K562 (cell line): ENCODE data around the gene RNF224. TPM values are rescaled to one million over a fixed set of nuclear protein-coding genes. Genes with fewer than 3 reads are reported as not detected.

ENCODE experiments used
- CBX3 ChIP-seq, 2 experiments: IDR thresholded peaks; 1 replicate in 1 of 2; 2 replicates in 1 of 2; pipeline ENCODE4 v1.6.1; 2012; ENCODE audit warnings: inconsistent platforms in 2 of 2, low read length in 2 of 2, borderline replicate concordance in 1 of 2, control low read depth in 1 of 2
- E2F3 ChIP-seq: fragments of 250-450 bp; sonication (Bioruptor Pico); IDR thresholded peaks from 2 replicates; pipeline ENCODE4 v1.4.0; 2020; ENCODE audit warnings: mild to moderate bottlenecking
- ERF ChIP-seq: fragments of 450-650 bp; formaldehyde crosslinking; IDR thresholded peaks from 2 replicates; pipeline ENCODE4 v1.4.0; 2020; ENCODE audit warnings: mild to moderate bottlenecking, mixed read lengths
- HOXB6 ChIP-seq: fragments of 250-450 bp; sonication (Bioruptor Pico); IDR thresholded peaks from 2 replicates; pipeline ENCODE4 v1.5.1; 2022; ENCODE audit warnings: mild to moderate bottlenecking, borderline replicate concordance
- JUND ChIP-seq, 2 experiments: IDR thresholded peaks; 2 replicates in 1 of 2; 3 replicates in 1 of 2; pipeline ENCODE4 v1.6.1; 2011; ENCODE audit warnings: borderline replicate concordance in 2 of 2, low read depth in 2 of 2, low read length in 2 of 2, improper control_type of control experiment in 1 of 2, missing biosample characterization in 1 of 2, missing genetic modification characterization in 1 of 2, missing genetic modification reagents in 1 of 2
- L3MBTL2 ChIP-seq: fragments of 450-650 bp; IDR thresholded peaks from 2 replicates; pipeline ENCODE4 v1.6.1; 2016; ENCODE audit warnings: mild to moderate bottlenecking, moderate library complexity
- MCM5 ChIP-seq: fragments of 450-650 bp; IDR thresholded peaks from 2 replicates; pipeline ENCODE4 v1.6.1; 2016; ENCODE audit warnings: low read depth
- MTA3 ChIP-seq: fragments of 450-650 bp; formaldehyde crosslinking; IDR thresholded peaks from 2 replicates; pipeline ENCODE4 v1.6.1; 2017; ENCODE audit warnings: mild to moderate bottlenecking, borderline replicate concordance
- NR3C1 ChIP-seq: sonication (generic); formaldehyde crosslinking; IDR thresholded peaks from 2 replicates; pipeline ENCODE4 v1.8.1; 2022; ENCODE audit warnings: missing genetic modification reagents
- XRCC5 ChIP-seq: fragments of 200-400 bp; formaldehyde crosslinking; IDR thresholded peaks from 2 replicates; pipeline ENCODE4 v1.6.1; 2017; ENCODE audit warnings: low read depth, mild to moderate bottlenecking, low read length
- ZC3H8 ChIP-seq: fragments of 450-650 bp; IDR thresholded peaks from 2 replicates; pipeline ENCODE4 v1.6.1; 2017
- ZNF124 ChIP-seq: sonication (generic); formaldehyde crosslinking; IDR thresholded peaks from 2 replicates; pipeline ENCODE4 v1.8.1; 2022; ENCODE audit warnings: missing genetic modification reagents
- polyA plus RNA-seq, 8 experiments: library from polyadenylated mRNA; depleted of rRNA in 4 of 8; stranded (reverse) in 5 of 8; unstranded in 3 of 8; fragments of >200 nt; fragmentation: Nextera tagmentation in 2 of 8; fragmentation: Illumina TruSeq in 1 of 8; extraction: Ambion mirVana in 2 of 8; extraction: Trizol in 1 of 8; gene quantifications; 2 replicates each; pipeline versions ENCODE4 v1.2.1 to v1.2.3, GENCODE V29; 2011 to 2014; ENCODE audit warnings: inconsistent platforms in 1 of 8, missing spikeins in 1 of 8
- total RNA-seq, 7 experiments: library from RNA; depleted of rRNA in 6 of 7; stranded (reverse); fragments of >200 nt in 6 of 7; fragmentation: Illumina TruSeq in 2 of 7; extraction: Trizol in 2 of 7; gene quantifications; 2 replicates each; pipeline versions ENCODE4 v1.2.1 to v1.2.3, GENCODE V29; 2011 to 2021; ENCODE audit warnings: low replicate concordance in 1 of 7
- TF ChIP-seq, protein P1 (sequence below): fragments of 250-450 bp; sonication (Bioruptor Pico); IDR thresholded peaks from 2 replicates; pipeline ENCODE4 v1.4.0; 2020; ENCODE audit warnings: mild to moderate bottlenecking, moderate library complexity
- TF ChIP-seq, protein P2 (sequence below): fragments of 250-450 bp; sonication (Bioruptor Pico); IDR thresholded peaks from 2 replicates; pipeline ENCODE4 v1.4.0; 2020
- TF ChIP-seq, protein P3 (sequence below): fragments of 450-650 bp; formaldehyde crosslinking; IDR thresholded peaks from 2 replicates; pipeline ENCODE4 v1.4.0; 2020; ENCODE audit warnings: mild to moderate bottlenecking
- TF ChIP-seq, protein P4 (sequence below): fragments of 450-650 bp; formaldehyde crosslinking; IDR thresholded peaks from 2 replicates; pipeline ENCODE4 v1.4.0; 2022; ENCODE audit warnings: mild to moderate bottlenecking, moderate library complexity

RNF224 gene
- total and polyA plus RNA-seq, 9 of the 15 experiments (the other 6 are each of a cell fraction or from before 2014, with no cell fraction given), result not detected

DNA sequence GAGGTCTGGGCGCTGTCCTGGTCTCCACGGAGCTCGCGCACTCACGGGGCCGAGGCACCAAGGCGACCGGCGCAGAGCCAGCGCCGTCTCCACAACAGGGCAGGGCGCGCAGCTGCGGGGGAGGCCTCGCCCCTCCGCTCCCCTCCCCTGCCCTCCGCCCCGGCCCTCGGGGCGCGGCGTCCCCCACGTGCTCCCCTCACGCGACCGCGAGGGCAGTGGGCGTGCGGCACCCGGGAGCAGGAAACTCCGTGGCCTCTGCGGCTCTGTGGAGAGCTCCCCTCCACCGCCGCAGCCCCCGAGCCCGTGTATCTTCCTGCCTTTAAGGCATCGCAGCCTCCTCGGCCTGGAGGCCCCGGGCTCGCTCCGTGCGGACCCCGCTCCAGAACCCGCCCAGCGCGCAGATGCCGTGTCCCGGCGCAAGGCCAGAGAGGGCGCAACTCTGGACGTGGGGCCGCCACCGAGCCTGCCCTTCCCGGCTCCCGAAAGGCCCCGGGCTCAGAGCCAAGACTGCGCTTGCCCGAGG, 13.1 kb downstream of the RNF224 start (continued):
- TF ChIP-seq, protein P1, sequence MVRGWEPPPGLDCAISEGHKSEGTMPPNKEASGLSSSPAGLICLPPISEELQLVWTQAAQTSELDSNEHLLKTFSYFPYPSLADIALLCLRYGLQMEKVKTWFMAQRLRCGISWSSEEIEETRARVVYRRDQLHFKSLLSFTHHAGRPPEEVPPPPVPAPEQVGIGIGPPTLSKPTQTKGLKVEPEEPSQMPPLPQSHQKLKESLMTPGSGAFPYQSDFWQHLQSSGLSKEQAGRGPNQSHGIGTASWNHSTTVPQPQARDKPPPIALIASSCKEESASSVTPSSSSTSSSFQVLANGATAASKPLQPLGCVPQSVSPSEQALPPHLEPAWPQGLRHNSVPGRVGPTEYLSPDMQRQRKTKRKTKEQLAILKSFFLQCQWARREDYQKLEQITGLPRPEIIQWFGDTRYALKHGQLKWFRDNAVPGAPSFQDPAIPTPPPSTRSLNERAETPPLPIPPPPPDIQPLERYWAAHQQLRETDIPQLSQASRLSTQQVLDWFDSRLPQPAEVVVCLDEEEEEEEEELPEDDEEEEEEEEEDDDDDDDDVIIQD, result 0 out of 2 replicates have a peak, but pooled peaks have one; percentile 43
- peak; percentile 64; the same call in 1 of the 2 replicates for TF ChIP-seq ERF (CRISPR knock-in tag)
- TF ChIP-seq, protein P2, sequence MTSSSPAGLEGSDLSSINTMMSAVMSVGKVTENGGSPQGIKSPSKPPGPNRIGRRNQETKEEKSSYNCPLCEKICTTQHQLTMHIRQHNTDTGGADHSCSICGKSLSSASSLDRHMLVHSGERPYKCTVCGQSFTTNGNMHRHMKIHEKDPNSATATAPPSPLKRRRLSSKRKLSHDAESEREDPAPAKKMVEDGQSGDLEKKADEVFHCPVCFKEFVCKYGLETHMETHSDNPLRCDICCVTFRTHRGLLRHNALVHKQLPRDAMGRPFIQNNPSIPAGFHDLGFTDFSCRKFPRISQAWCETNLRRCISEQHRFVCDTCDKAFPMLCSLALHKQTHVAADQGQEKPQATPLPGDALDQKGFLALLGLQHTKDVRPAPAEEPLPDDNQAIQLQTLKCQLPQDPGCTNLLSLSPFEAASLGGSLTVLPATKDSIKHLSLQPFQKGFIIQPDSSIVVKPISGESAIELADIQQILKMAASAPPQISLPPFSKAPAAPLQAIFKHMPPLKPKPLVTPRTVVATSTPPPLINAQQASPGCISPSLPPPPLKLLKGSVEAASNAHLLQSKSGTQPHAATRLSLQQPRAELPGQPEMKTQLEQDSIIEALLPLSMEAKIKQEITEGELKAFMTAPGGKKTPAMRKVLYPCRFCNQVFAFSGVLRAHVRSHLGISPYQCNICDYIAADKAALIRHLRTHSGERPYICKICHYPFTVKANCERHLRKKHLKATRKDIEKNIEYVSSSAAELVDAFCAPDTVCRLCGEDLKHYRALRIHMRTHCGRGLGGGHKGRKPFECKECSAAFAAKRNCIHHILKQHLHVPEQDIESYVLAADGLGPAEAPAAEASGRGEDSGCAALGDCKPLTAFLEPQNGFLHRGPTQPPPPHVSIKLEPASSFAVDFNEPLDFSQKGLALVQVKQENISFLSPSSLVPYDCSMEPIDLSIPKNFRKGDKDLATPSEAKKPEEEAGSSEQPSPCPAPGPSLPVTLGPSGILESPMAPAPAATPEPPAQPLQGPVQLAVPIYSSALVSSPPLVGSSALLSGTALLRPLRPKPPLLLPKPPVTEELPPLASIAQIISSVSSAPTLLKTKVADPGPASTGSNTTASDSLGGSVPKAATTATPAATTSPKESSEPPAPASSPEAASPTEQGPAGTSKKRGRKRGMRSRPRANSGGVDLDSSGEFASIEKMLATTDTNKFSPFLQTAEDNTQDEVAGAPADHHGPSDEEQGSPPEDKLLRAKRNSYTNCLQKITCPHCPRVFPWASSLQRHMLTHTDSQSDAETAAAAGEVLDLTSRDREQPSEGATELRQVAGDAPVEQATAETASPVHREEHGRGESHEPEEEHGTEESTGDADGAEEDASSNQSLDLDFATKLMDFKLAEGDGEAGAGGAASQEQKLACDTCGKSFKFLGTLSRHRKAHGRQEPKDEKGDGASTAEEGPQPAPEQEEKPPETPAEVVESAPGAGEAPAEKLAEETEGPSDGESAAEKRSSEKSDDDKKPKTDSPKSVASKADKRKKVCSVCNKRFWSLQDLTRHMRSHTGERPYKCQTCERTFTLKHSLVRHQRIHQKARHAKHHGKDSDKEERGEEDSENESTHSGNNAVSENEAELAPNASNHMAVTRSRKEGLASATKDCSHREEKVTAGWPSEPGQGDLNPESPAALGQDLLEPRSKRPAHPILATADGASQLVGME, result peak; percentile 86; the same call in 1 of the 2 replicates
- peak; percentile 99 for TF ChIP-seq L3MBTL2
- peak; percentile 42; the same call in 1 of the 2 replicates for TF ChIP-seq NR3C1 (CRISPR knock-in tag)
- 0 out of 2 replicates have a peak, but pooled peaks have one; percentile 4 for TF ChIP-seq JUND (IDR thresholded peaks at IDR 0.05; ENCODE audit: borderline replicate concordance, low read depth, low read length)
- no peak for TF ChIP-seq JUND (tag; IDR thresholded peaks at IDR 0.05; ENCODE audit: borderline replicate concordance, low read depth, low read length)
- peak; percentile 35 for TF ChIP-seq MTA3
- TF ChIP-seq CBX3 (IDR thresholded peaks at IDR 0.05; ENCODE audit: borderline replicate concordance in 1 of 2, low read length in 2 of 2), result peak in 1 of 2 experiments; percentile 68; a peak in 2 of 3 replicates
- TF ChIP-seq XRCC5, result no peak
- TF ChIP-seq, protein P3, sequence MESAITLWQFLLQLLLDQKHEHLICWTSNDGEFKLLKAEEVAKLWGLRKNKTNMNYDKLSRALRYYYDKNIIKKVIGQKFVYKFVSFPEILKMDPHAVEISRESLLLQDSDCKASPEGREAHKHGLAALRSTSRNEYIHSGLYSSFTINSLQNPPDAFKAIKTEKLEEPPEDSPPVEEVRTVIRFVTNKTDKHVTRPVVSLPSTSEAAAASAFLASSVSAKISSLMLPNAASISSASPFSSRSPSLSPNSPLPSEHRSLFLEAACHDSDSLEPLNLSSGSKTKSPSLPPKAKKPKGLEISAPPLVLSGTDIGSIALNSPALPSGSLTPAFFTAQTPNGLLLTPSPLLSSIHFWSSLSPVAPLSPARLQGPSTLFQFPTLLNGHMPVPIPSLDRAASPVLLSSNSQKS (CRISPR knock-in tag), result no peak
- TF ChIP-seq ZNF124 (CRISPR knock-in tag), result 0 out of 2 replicates have a peak, but pooled peaks have one; percentile 53
- 0 out of 2 replicates have a peak, but pooled peaks have one; percentile 69 for TF ChIP-seq E2F3 (CRISPR knock-in tag)
- TF ChIP-seq ZC3H8, result no peak
- TF ChIP-seq MCM5, result no peak
- TF ChIP-seq, protein P4, sequence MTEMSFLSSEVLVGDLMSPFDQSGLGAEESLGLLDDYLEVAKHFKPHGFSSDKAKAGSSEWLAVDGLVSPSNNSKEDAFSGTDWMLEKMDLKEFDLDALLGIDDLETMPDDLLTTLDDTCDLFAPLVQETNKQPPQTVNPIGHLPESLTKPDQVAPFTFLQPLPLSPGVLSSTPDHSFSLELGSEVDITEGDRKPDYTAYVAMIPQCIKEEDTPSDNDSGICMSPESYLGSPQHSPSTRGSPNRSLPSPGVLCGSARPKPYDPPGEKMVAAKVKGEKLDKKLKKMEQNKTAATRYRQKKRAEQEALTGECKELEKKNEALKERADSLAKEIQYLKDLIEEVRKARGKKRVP, result no peak
- TF ChIP-seq HOXB6 (CRISPR knock-in tag), result no peak
